NCI-H2107 treated with DMSO at 0.1 percent for 48 hours (cell line): Measurements from ENCODE around the gene AJAP1.

Experiments
- DNase-seq: peaks from one replicate; lab custom pipeline; 2025; ENCODE audit not compliant: unreplicated experiment; lab: John Stamatoyannopoulos, UW

The AJAP1 gene

GRCh38 chr1:4630561-4630960, 23.8 kb upstream of the AJAP1 start:
- no peak for DNase-seq

- no peak for DNase-seq
These were observed 23.1 kb upstream of the AJAP1 start for GRCh38 chr1:4631321-4631720.

DNA sequence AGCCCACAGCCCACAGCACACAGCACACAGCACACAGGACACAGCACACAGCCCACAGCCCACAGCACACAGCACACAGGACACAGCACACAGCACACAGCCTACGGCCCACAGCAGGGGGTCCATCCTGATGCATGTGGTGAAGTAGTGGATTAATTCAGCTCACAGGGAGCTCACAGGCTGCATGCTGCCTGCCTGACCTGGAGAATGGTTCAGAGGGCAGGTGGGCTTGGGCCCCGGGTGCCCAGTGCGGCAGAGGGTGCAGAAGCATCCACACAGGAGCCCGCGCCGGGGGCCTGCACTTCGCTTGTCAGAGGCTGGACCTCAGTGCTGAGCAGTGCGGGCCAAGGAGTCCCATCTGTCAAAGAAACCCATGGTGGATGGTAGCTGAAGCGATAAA, 21.1 kb upstream of the AJAP1 start:
- DNase-seq: no peak

- DNase-seq: no peak
These were observed 20.1 kb upstream of the AJAP1 start for GRCh38 chr1:4634156-4634792.

DNA sequence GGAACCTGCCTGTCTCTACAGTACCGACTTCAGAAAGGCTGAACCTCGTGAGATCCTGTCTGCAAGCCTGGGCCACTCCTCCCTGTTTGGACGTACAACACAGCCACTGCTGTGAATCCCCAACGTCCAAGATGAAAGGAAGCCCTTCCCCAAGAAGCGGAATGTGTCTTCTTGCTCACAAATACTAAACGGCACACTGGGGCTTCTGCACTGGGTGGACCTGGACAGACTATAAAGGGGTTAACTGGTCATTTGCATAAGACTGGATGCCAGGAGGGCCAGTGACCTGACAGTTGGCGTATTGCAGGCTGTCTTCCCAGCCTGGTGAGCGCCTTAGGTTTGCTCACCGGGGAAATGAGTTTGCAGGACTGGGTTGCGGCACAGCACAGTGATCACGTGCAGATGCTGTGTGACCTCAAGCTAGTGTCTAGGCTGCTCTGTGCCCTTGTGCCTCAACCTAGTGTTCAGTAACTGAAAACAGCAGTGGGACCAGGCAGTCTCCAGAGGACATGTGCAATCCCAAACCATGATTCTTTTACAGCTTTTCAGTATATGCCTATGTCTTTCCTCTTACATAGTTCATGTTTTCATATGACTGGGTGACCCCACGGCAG, 19.5 kb upstream of the AJAP1 start:
- no peak for DNase-seq

DNA sequence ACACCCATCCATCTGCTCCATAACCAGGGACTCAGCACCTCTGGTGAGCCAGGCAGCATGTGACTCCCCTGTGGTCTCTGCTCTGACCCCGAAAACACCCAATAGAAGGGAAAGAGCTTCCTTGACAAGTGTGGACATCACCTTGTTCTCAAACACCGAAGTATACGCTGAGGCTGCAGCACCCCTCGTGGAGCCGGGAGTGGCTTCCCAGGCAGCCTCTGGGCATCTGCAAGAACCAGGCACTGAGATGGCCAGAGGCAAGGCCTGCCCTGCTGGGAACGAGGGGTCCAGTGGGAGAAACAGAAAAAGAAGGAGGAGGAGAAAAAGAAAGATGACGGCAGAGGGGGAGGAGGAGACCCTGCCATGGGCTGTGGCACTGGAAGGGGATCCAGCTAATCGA, 18.2 kb upstream of the AJAP1 start:
- DNase-seq: no peak

GRCh38 chr1:4636644-4637380, 17.6 kb upstream of the AJAP1 start:
- DNase-seq: no peak

- DNase-seq: no peak
These were observed 16.6 kb upstream of the AJAP1 start for GRCh38 chr1:4637616-4638344.

DNA sequence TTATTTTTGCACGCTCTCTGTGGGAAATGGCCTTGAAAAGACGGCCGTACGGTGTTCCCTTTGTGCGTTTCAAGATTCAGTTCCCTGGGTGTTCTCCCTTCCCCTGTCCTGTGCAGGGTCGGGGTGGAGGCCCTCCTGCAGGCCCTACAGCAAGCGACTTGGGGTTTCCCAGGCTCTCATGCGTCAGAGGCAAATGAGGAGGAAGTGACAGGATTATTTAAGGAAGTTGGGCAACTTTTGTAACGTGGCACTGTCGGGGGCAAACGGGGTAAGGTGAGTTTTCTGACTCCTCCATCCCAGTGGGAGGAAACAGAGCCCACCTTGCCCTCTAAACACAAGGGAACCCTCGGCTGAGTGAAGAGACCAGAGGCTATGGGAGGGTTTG, 16.1 kb upstream of the AJAP1 start:
- DNase-seq: no peak

DNA sequence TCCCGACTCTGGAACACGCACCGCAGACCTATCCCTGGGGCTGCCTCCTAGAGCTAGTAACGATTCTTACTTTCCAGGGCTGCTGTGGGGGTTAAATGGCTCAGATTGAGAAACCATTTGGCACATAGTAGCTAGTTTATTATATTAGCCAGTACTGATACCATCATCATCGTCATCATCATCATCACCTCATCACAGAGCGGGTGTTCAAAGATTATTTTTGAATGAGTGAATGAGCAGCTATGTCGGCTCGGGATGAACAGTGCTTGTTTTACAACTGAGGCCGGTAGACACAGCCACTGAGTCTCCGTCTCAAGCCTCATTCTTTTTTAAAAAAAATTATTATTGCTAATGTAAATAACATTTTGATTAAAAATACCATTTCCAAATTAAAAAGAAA, 13.5 kb upstream of the AJAP1 start:
- DNase-seq: no peak

GRCh38 chr1:4647391-4647790, 7.0 kb upstream of the AJAP1 start:
- DNase-seq: no peak

DNA sequence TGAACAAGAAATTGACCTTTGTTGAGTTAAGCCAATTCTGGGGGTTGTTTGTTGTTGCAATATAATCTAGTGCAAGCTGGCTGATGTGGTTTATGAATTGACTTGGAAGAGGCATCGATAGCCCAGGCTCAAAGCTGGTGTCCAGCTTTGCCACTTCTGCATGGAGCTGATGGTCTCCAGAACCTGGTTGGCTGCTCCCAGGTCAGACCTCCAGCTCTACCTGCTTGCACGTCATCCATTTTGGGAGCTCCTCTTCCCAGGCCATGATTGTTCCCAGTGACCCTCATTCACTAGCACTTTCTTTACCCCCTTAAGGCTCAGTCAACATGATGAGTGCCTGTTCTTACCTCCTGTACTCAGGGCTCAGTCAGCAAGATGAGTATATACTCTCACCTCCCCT, 5.8 kb upstream of the AJAP1 start:
- no peak for DNase-seq

GRCh38 chr1:4650481-4650880, 3.9 kb upstream of the AJAP1 start:
- DNase-seq: no peak

DNA sequence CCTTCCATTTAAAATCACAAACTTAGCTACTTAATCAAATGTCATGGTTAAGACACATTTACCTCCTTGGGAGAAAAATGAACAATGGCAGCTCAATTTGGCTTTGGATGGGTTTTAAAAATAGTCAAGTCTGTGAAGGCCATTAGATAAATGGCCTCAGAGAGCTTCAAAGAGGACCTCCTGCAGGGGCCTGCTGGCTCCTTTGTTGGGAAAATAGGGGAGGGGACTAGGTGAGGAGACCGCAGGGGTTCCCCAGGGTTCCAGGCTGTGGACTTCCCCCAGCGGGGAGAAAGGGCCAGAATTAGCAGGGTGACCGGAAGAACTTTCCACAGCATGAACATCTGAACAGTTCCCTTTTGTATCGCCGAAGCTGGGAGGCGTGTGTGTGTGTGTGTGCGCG, 3.4 kb upstream of the AJAP1 start:
- DNase-seq: no peak

- DNase-seq: no peak
These were observed 1.6 kb upstream of the AJAP1 start for GRCh38 chr1:4652631-4653327.

DNA sequence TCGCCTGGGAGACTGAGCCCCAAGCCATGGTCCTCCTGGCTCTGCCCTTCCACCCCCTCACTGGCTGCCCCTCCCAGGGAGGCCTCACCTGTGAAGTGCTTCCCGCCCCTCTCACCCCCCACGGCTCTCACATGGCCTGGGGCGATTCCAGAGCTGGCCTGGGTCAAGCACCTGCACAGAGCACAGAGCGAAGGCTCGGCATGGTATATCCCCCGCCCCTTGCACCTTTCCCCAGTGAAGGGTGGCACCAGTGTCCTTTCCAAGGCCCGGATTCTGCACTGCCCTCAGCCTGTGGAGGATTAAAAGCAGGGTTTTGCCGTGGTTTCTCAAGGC, 1.1 kb upstream of the AJAP1 start:
- DNase-seq: no peak

- DNase-seq: no peak
These were observed 610 bp downstream of the AJAP1 start for GRCh38 chr1:4654764-4655673.

GRCh38 chr1:4655674-4656532, 1.5 kb downstream of the AJAP1 start:
- peak; percentile 3 for DNase-seq

DNA sequence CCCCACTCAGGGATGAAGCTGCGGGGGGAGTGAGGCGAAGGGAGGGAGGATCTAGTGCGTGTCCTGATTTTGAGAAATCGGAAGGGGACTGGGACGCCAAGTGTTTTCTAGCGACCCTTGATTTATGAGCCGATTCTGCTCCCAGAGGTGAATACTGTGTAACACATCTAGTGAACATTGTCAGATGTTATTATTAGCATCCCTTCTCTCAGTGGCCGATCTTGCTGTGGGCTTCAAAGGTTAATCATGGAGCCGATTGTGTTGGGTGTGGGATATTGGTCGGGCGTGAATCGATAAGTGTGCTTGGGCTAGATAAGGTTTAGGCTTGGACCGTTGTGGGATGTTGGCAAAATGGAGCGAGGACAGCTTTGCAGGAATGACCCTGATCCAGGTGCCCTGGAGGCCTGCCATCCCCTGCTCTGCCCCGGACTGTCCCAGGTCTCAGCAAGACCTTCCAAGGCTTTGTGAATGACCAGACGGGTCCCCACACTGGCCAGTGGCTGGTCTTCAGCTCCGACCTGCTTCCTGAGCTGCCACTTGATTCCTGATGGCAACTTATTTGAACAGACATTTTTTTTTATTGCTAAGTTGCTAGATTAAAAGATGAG, 2.2 kb downstream of the AJAP1 start:
- DNase-seq: no peak
